GM21619 (cell line): ENCODE data around the gene HOXC13.

ENCODE experiments used
- ATAC-seq: cut with Tn5 transposase; IDR thresholded peaks from one replicate; pipeline ENCODE4 v1.9.1; 2021; ENCODE audit not compliant: unreplicated experiment

Gene HOXC13

DNA sequence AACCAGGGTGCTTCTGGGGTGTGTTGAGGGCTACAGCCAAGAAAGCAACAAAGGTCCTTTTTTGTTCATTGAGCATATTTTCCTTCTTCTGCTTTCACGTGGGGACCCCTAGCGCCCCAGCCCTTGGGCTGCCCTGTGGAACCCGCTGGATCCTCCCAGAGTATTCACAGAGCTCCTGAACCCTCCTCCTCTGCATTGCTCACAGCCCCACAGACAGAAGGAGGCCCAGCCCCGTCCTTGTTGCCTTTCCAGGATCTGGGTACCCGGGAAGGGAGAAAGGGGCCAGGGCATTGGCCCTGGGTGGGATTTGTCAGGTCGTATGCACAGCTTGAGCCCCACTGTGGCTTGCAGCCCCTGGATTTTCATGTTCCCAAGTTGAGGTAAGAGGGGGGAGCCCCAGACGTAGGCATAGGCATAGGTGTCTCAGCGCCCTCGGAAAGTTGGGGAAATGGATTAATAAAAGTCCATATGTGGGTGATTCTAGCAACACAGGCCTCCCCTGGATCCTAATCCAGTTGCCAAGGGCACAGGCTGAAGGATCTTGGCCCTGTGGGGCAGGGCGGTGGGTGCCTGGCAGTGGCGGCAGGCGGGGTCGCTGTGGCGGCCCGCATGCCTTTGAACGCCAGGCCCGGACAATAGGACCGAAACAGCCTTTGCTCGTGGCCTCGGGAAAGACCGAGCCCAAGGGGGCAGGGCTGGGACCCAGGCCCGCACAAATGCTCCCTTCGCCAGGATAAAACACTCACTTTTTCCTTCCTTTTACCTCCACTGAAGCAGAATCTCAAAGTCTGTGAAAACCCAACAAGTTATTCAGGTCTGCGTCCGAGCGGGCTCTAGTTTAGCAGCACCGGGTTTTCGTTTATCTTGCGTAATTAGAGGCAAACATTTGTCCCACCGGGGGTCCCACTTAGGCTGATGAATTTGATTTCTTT is 43.3 kb downstream of the HOXC13 start:
- no peak for ATAC-seq

DNA sequence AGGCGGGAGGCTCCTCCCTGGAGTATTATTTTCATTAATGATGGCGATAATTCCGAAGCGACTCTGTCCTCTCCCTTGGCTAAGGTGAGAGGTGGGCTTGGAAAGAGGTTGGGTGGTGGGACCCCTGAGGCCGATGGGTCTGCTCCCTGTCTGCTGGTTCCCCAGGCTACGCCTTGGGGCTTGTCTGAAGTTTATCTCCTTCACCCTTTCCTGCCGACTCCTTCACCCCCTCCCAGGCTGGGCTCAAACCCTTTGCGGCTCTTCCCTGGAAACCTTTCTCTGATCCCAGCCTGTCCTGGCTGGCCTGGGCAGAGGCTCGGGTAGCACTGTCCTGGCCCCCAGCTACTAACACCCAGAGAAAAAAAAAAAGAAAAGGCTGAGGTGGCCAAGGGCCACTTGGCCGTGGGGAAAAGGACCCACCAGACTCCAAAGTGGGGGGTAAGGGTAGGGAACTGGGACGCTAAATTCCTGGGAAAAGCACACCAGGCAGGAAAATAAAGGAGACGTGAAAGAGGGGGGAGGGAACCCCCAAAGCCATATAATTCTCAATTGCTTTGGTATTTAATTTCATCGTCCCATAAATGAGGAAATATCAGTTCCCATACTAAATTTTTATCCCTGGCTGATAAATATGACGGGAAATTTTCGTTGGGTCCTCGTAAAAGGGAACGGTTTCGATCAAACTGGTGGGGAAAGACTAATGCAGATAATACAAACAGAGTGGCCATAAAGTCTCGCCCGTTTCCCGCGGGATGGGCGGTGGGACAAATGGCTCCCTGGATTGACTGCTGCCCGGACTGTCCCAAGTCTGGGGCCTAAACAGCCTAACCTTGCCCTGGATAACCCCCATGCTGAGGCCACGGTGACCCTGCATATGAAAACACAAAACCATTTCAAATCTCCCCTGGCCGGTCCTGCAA is 44.3 kb downstream of the HOXC13 start:
- no peak for ATAC-seq

DNA sequence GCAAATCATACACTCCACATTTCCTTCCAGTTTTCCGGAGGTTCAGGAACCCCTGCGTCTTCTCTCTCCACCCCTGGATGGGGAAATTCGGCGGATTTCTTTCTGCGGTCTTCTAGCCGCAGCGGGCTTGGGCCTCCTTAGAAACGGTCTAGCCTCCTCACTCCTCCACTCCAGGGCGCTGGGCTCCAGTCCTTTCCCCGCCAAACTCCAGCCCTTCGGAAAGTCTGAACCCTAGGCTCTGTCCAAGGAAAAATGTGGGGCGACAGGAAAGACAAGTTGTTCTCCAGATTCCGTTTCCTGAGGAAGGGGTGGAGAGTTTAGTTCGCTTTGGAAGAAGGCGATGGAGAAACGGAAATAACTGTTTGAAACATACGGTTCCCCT is 44.9 kb downstream of the HOXC13 start:
- ATAC-seq: no peak

DNA sequence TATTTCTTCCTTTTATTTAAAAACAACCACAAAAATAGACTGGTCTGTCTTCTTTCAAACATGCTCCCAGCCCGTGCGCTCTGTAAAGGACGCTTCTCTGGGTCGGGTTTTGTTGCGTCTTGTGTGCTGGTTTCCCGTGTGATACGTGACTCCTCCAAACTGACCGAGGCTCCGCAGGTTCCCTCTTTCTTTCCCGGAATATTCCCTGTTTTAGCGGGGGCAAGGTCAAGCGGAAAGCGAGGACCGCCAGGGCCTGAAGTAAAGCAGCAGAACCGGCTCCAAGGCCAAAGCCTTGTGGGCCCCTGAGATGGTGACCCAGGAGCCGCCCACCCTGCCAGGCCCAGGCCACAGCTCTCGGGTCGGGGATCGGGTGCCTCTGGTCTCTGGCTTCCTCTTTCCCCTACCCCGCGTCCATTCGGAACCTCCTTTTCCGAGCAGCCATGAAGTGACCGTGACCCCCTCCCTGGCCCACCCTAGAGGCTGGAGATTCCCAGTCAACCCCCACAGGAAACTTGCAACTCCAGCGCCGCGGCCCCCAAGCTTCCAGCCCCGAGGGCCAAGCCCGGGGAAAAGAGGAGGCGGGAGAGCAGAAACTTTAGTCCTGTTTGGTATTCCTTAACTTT is 45.4 kb downstream of the HOXC13 start:
- ATAC-seq: no peak

DNA sequence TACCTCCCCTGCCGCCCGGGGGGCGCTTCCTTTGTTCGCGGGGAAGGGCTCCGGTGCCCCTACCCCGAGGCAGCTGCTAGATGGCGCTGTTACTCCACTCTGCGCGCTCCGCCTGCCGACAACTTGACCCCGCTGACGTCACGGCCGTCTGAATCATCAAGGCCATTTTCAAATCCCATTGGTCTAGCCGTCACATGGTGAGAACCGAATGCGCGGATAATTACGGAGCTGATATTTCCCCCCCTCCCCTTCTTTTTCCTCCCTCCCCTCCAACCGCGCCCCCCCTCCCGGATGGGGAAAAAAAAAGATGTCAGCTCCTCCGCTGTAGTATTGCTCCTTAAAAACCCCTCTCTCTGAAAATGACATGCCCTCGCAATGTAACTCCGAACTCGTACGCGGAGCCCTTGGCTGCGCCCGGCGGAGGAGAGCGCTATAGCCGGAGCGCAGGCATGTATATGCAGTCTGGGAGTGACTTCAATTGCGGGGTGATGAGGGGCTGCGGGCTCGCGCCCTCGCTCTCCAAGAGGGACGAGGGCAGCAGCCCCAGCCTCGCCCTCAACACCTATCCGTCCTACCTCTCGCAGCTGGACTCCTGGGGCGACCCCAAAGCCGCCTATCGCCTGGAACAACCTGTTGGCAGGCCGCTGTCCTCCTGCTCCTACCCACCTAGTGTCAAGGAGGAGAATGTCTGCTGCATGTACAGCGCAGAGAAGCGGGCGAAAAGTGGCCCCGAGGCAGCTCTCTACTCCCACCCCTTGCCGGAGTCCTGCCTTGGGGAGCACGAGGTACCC is 46.5 kb downstream of the HOXC13 start, which contains the start of gene HOXC10:
TSS of gene HOXC10 (plus strand) at position 246 of the 791 bp plus-strand sequence. CDS start at position 360, 114 bp downstream.
- ATAC-seq: no peak

DNA sequence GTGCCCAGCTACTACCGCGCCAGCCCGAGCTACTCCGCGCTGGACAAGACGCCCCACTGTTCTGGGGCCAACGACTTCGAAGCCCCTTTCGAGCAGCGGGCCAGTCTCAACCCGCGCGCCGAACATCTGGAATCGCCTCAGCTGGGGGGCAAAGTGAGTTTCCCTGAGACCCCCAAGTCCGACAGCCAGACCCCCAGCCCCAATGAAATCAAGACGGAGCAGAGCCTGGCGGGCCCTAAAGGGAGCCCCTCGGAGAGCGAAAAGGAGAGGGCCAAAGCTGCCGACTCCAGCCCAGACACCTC is 47.0 kb downstream of the HOXC13 start:
- no peak for ATAC-seq

DNA sequence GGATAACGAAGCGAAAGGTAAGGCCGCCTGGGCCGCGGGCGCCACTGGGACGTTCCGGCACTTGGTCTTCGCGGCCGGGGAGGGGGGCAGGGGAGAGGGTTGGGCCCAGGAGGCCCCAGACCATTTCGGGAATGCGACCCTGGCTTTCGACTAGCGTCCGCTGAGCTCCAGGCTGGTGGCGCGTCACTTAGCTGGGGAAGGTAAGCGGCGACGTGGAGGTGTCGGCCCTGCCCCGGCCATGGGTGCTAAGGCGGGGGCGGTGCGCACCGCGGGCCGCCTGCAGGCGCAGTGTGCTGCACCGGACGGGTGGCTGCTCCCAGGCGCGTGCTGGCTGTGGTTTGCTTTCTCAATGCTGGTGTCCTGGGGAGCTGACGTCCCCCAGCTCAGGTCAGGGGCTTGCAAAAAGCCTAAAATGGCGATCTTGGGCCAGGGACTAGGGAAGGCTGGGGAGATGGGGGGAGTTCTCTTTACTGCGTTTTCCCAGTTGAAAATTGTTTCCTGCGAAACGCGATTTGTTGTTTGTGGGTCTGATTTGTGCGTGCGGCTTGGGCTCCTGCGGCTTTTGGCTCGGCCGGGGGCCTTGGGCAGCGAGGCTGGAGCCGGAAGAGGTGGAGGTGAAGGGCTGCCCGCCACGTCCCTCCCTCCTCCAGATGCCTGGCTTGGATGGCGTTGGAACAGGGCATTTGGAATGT is 47.5 kb downstream of the HOXC13 start:
- no peak for ATAC-seq

DNA sequence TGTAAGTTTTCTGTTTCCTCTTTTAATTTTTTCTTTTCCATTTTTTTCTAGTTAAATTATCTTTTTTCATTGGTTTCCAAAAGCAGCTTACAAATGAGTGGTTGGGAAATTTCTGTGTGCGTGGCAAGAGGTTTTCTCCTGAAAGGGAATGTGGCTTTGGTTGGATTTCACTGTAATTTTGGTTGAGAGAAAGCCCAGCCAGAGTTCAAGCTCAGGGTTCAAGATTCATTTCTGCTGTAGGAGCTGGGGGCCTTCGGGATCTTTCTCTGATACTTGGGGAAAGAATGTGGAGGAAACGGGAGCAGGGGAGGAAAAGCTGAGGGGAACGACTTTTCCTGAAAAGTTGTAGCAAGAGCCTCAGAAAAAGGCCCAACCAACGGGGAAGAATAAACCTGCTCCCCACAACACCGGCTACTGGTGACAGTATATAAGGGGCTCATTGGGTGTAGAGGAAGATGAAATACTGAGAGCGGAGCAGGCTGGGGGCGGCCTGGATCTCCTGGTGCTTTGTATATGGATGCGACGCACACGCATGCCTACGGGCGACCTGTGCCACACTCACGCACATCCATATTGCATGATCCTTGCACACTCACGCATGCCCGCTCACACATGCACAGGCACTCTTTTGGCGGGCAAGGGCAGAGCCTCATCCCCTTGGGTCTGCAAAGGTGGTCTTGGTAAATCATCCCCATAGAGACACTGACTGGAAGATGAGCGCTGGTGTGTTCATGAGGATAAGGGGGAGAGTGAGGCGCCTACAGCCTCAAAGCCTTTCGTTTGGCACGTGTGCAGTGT is 48.3 kb downstream of the HOXC13 start:
- no peak for ATAC-seq

DNA sequence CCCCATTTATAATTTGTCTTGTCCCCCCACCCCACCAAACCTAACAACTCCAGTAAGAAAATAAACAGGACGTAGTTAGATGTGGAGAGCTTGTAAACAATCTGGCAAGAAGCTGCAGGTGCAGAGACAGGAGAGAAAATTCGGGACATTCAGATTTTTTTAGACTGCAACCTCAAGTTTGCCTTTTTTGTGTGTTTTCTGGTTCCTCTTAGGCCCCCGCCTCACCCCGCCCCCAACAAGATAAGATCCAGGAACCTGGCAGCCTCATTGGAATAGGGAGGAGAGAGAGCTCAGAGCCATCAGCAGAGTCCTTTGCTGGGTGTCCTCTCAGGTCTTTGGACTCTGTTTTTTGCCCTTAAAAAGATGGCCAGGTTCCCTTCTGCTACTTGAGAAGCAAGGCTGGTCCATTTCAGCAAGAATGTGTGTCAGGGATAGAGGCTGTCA is 49.2 kb downstream of the HOXC13 start:
- no peak for ATAC-seq

DNA sequence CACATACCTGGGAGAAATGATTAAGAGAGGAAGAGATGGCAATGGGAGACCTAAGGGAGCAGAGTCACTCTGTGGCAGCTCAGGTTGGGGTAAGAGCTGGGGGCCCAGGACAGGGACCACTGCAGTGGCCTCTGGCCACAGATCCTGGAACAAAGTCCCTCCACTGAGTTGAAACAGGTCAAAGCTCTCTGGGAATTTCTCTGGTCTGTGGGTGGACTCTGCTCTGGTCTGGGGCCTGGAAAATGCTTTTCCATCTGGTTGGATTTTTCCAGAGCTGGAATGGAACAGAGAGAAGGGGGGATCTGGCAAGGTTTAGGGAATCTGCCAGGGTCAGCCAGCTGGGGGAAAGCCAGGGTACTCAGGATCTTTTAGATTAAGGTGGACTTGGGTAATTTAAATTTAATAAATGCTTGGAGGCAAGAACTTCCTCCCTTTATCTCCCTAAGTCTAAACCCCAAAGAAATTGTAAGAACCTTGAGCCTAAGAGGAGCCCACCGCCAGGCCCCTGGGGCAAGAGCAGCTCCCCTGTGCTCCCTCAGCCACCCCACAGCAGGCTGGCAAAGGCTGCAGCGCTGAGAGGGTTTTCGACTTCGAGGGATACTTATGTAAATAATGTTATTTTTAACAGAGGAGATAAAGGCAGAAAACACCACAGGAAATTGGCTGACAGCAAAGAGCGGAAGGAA is 50.1 kb downstream of the HOXC13 start:
- ATAC-seq: no peak

DNA sequence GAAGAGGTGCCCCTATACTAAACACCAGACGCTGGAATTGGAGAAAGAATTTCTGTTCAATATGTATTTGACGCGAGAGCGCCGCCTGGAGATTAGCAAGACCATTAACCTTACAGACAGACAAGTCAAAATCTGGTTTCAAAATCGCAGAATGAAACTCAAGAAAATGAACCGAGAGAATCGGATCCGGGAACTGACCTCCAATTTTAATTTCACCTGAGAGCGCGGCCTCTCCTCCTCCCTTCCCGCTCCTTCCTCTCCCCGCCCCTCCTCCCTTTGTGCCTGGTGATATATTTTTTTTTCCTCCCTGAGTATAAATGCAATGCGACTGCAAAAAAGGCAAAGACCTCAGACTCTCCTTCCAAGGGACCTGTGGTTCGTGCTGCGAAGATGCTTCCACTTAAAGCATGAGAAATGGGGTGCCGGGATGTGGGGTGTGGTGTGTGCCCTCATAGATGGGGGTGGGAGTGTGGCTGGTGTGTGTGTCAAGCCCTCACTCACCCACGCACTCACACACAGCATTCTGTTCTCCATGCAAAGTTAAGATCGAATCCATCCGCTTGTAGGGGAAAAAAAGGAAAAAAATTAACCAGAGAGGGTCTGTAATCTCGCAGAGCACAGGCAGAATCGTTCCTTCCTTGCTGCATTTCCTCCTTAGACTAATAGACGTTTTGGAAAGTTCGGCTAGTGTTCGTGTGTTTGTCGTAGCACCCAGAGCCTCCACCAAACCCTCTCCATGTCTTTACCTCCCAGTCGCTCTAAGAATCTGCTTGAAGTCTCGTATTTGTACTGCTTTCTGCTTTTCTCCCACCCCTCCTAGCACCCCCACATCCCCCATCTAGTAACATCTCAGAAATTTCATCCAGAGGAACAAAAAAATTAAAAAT is 50.8 kb downstream of the HOXC13 start:
- peak; percentile 55 for ATAC-seq

DNA sequence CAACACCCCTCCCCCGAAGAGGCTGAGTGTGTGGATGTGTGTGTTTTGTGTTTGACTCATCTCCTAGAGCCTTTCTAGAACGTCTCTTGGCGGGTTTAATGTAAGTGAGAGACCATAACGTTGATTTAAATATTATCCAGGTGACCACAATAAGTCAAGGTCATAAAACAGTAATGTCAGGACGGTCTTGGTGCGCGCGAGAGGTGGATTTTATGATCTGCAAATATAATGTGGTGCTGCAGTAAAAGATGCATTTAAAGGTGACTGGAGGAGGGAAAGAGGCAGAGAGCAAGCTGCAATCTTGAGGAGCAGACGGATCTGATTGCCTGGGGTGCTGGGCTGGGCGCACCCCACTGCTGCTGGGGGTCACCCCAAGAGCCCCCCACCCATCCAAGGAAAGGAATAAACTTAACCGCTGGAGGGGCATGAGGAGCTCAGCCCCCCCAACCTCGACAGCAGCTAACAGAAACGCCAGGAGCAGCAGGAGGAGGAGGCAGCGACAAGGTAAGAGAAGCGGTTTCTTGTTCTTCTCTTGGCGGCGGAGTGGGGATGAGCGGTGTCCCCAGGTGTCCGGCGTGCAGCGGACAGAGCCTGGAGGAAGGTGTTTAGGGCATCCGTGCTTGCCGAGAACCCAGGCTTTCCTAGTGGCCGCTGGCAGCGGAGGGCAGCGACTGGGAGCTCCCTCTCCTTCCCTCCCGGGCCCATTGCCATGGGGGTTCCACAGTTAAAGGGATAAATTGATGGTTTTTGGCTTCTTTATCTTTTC is 51.9 kb downstream of the HOXC13 start:
- ATAC-seq: no peak

DNA sequence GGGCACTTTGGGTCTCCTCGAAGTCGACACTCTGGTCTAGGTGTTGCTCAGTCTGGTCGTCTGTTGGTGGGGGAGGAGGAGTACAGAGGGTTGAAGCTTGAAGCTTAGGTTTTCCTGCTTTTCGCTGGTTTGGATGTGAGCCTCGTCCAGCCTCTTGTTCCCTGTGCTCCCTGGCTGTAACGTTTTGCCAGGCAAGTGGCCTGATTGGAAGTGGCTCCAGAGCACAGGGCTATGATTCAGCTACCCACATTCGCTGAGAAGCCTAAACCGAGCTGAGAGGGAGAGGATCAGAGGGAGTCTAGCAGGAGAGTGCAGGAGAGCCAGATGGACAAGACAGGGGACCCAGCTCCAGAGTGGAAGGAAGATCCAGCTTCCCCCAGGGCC is 52.4 kb downstream of the HOXC13 start:
- no peak for ATAC-seq

DNA sequence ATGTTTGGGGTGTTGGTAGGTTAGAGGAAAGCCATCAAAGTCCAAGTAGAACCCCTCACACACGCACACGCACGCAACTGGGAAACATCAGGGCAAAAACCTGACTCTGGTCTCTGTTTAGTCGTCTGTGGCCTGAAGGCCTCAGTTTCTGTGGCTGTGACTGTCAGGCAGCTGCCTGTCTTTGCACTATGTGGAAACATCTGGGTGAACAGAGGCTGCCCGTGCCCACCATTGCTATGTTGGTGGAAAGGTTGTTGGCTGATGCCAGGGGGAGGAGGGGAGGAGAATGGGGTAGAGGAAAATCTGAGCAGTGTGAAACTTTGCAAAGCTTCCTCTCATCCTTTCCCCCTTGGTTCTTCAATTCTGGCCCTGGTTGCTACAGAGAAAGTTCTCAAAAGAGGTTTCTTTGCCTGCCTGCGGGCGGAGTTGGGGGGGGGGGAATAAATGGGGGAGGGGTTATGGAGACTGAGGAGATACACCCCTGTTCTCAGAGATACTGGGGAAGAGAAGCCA is 53.8 kb downstream of the HOXC13 start:
- no peak for ATAC-seq

DNA sequence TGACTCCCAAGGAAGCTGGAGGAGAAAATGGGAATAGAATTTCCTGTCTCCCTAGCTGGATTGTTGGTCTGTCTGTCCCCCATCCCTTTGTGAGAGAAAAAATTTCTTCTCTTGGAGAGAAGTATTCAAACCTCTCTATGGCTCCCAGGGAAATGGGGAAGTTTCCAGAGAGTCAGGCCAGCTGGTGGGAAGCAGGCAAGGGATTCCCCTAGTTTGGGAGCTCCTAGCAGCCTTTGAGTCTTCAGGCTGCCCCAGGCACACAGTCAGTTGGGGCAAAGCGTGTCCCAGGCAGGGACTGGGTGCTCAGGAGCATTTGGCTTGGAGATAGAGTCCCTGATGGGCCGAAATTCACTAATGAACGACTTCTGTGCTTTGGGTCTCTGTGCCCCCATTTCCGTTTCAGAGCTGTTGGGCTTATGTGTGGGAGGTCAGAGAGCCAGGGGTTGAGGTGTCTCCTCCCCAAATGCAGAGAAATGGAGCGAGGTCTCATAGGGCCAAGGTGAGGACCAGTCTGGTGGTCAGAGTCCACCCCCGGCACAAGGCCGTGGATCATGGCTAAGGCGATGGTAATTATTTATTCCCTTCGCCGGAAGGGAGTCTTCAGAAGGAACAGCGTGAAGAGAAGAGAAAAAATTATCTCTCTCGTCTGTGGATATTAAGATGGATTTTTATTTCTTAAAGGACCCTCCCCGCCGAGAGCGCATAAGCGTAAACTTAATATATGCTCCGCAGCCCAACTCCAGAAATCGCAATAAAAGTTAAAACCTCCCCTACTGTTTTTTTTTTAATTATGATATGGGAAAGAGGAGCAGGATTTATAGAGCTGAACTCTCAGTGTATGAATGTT is 54.8 kb downstream of the HOXC13 start:
- no peak for ATAC-seq

DNA sequence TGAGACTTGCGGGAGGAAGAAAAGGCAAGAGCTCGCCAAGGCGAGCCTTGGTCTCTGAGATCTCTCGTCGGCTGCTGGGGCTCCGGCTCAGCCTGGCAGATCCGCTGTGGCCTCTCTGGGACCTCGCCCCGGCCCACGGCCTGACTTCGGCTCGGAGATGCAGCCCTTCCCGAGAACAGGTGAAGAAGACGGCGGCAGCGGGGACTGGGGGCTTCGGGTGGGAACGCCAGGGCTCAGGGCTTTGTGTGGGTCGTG is 55.3 kb downstream of the HOXC13 start:
- no peak for ATAC-seq
